Activated naive CD8-positive, alpha-beta T cell treated with anti-CD3 and anti-CD28 coated beads for 36 hours (primary cell): ENCODE results near the gene ACSS1. TPM values are rescaled to one million over a fixed set of nuclear protein-coding genes. Genes with fewer than 3 reads are reported as not detected.

Experiments
- DNase-seq: peaks from one replicate; pipeline ENCODE4 v3.0.0; 2021
- H3K27ac Mint-ChIP-seq: one replicate; pipeline ENCODE4 v1.8.0; 2022; ENCODE audit warnings: mild to moderate bottlenecking, moderate library complexity, mixed read lengths
- H3K27me3 Mint-ChIP-seq: one replicate; pipeline ENCODE4 v1.8.0; 2022; ENCODE audit warnings: mild to moderate bottlenecking, mixed read lengths
- H3K36me3 Mint-ChIP-seq: one replicate; pipeline ENCODE4 v1.8.0; 2021; ENCODE audit warnings: mild to moderate bottlenecking, mixed read lengths
- H3K4me1 Mint-ChIP-seq: one replicate; pipeline ENCODE4 v1.8.0; 2021; ENCODE audit warnings: mixed read lengths
- H3K4me3 Mint-ChIP-seq: one replicate; pipeline ENCODE4 v1.8.0; 2022; ENCODE audit warnings: mild to moderate bottlenecking, moderate library complexity, mixed read lengths
- H3K9me3 Mint-ChIP-seq: one replicate; pipeline ENCODE4 v1.8.0; 2022; ENCODE audit warnings: mixed read lengths
- total RNA-seq, 2 experiments: library from RNA; stranded (reverse); gene quantifications; one replicate each; pipeline ENCODE4 v1.2.3, GENCODE V29; 2021

ACSS1 gene
- total RNA-seq, 2 experiments from 2014 or later: 14.3 to 14.5 TPM

- H3K4me1 Mint-ChIP-seq: peaks cover 29% of the 10 kb centered on the region
- no peak for DNase-seq
- H3K4me3 Mint-ChIP-seq: no peak overlapping the region
- peaks cover 32% of the 10 kb centered on the region for H3K36me3 Mint-ChIP-seq
- no peaks in the 10 kb centered on the region for H3K27me3 Mint-ChIP-seq
- no peaks in the 10 kb centered on the region for H3K9me3 Mint-ChIP-seq
- H3K27ac Mint-ChIP-seq: no peak overlapping the region
These were observed 99.2 kb downstream of the ACSS1 start for GRCh38 chr20:24958506-24959385.

GRCh38 chr20:24957326-24958016 is 100.5 kb downstream of the ACSS1 start:
- H3K36me3 Mint-ChIP-seq: peaks cover 28% of the 10 kb centered on the region
- H3K27me3 Mint-ChIP-seq: no peaks in the 10 kb centered on the region
- peaks cover 34% of the 10 kb centered on the region for H3K4me1 Mint-ChIP-seq
- no peak overlapping the region for H3K27ac Mint-ChIP-seq
- no peaks in the 10 kb centered on the region for H3K9me3 Mint-ChIP-seq
- H3K4me3 Mint-ChIP-seq: no peak overlapping the region
- DNase-seq: no peak

Other genes starting within 250 kb of the ACSS1 start
- 10 to 100 TPM; 41.5 to 44.7 TPM for gene CST7, start 108.9 kb downstream of the ACSS1 start, total RNA-seq
- gene APMAP, start 65.4 kb downstream of the ACSS1 start, total RNA-seq: 10 to 100 TPM; 47.9 to 48.8 TPM
- gene VSX1, start 24.0 kb upstream of the ACSS1 start, total RNA-seq: not detected
- gene ENTPD6, start 137.6 kb upstream of the ACSS1 start, total RNA-seq: 10 to 100 TPM; 35.2 to 40.2 TPM
- gene PYGB, start 189.9 kb upstream of the ACSS1 start, total RNA-seq: 10 to 100 TPM; 30.3 to 31.0 TPM